GM12873 (cell line): Measurements from ENCODE around the gene ST6GALNAC1.

Experiments used
- TF ChIP-seq, protein P1 (sequence below): IDR thresholded peaks from 2 replicates; pipeline ENCODE4 v1.5.1; 2012; ENCODE audit warnings: low read depth, mild to moderate bottlenecking, moderate library complexity, low read length, control low read depth; ENCODE audit not compliant: insufficient read depth; ENCODE audit errors: missing control alignments

The ST6GALNAC1 gene

GRCh38 chr17:76686538-76687297 is 43.2 kb upstream of the ST6GALNAC1 start:
- TF ChIP-seq, protein P1, sequence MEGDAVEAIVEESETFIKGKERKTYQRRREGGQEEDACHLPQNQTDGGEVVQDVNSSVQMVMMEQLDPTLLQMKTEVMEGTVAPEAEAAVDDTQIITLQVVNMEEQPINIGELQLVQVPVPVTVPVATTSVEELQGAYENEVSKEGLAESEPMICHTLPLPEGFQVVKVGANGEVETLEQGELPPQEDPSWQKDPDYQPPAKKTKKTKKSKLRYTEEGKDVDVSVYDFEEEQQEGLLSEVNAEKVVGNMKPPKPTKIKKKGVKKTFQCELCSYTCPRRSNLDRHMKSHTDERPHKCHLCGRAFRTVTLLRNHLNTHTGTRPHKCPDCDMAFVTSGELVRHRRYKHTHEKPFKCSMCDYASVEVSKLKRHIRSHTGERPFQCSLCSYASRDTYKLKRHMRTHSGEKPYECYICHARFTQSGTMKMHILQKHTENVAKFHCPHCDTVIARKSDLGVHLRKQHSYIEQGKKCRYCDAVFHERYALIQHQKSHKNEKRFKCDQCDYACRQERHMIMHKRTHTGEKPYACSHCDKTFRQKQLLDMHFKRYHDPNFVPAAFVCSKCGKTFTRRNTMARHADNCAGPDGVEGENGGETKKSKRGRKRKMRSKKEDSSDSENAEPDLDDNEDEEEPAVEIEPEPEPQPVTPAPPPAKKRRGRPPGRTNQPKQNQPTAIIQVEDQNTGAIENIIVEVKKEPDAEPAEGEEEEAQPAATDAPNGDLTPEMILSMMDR, result no peak

DNA sequence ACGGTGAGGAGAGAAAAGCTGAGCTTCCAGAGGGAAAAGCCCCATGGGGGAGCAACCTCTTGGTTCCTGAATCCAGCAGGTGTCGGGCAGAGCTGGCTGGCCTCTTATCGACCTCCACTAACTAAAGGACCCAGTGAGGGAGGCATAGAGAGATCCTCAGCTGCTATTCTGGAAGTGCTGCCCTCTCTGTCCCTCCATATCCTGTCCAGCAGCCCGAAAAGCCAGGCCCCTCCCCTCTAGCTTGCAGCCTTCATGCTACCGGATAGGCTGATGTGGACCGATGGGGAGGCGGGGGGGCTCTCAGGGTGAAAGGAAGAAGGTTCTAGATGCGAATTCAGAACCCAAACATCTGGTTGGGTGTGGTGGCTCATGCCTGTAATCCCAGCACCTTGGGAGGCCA is 42.3 kb upstream of the ST6GALNAC1 start:
- TF ChIP-seq, protein P1, result no peak

DNA sequence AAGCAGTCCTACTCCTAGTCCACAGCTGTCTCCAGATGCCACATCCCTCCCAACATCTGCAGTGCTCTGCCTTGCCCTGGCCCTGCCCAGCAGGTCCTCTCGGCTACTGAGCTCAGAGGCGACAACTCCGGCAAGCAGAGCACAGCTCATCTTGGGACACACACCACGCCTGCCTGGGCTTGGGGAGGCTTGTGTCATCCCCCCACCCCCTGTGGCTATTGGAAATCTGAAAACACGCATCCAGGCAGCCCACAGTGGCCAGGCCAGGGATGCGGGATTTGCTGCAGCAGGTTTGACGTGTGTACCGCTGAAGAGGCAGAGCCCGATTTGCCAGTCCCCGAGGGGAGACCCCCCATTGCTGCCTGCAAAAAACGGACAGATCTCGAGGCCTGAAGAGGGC is 41.8 kb upstream of the ST6GALNAC1 start:
- TF ChIP-seq, protein P1, result no peak

- TF ChIP-seq, protein P1, result no peak
Observed at GRCh38 chr17:76684756-76685155, 41.2 kb upstream of the ST6GALNAC1 start.

GRCh38 chr17:76683921-76684745 is 40.6 kb upstream of the ST6GALNAC1 start:
- TF ChIP-seq, protein P1, result no peak

DNA sequence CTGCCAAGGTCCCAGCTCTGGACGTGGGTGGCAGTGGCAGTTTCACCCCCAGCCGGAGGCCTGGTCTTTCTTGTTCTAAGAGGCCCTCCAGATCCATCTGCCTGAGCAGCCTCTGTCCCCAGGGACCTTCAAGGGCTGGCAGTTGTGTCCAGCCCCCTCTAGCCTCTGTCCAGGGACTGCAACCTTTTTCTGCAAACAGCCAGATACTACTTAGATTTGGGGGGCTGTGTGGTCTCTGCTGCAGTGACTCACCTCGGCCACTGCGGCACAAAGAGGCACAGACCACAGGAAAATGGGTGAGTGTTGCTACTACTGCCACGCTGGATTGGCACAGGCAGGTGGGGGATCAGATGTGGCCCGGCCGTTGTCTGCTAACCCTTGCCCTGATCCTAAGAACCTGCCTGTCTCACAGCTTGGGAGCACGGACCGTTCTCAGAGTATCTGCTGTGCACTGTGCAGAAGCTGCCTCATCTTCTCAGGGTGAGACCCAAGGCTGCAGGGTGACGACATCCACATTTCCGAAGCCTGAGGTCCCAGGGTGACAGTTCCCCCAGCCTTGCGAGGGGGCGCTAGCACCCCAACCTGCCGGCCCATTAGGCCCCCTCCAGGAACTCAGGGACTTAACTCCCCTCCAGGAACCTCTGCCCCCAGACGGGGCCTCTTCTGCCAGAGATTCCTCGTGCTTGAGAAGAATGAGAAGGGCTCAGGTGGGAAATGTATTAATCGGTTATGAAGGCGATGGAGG is 39.6 kb upstream of the ST6GALNAC1 start:
- TF ChIP-seq, protein P1, result peak; percentile 38

DNA sequence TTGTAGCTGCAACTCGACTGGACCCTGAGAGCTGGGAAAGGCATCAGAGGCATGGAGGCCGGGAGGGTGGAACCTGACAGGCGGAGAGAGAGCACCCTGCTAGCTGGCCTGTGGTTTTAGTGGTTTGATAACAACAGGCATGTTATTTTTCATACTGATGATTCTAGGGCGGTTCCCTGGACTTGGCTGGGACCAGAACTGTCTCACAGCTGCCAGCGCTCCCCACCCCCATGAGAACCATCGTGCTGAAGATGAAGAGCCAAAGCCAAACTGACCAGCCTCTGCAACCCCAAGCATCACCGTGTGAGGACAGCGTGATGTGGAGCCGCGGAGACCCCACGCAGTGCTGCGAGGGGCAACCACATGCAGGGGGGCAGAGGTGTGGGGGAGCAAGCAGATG is 38.7 kb upstream of the ST6GALNAC1 start:
- TF ChIP-seq, protein P1, result no peak
